Loucy (cell line): Measurements from ENCODE around the gene UPK1B.

Experiments
- H2AFZ ChIP-seq: fragments of 200-600 bp; sonication (generic); 2 replicates; pipeline ENCODE4 v1.6.0; 2016; ENCODE audit warnings: antibody characterized with exemption, mild to moderate bottlenecking, low read length, moderate library complexity
- H3F3A ChIP-seq: fragments of 200-600 bp; 2 replicates; pipeline ENCODE4 v1.6.0; 2016; ENCODE audit warnings: antibody characterized with exemption, low read depth, mild to moderate bottlenecking
- H3K27me3 ChIP-seq: fragments of 200-600 bp; sonication (generic); 2 replicates; pipeline ENCODE4 v1.6.1; 2014; ENCODE audit warnings: low read length, mild to moderate bottlenecking; ENCODE audit not compliant: insufficient read depth, poor library complexity, severe bottlenecking
- H3K36me3 ChIP-seq: fragments of 200-600 bp; sonication (generic); 2 replicates; pipeline ENCODE4 v1.6.1; 2016; ENCODE audit warnings: low read length; ENCODE audit not compliant: insufficient read depth
- H3K4me1 ChIP-seq: fragments of 200-600 bp; sonication (generic); 2 replicates; pipeline ENCODE4 v1.5.1; 2014; ENCODE audit warnings: low read length, mild to moderate bottlenecking; ENCODE audit not compliant: insufficient read depth, poor library complexity, severe bottlenecking
- H3K4me2 ChIP-seq: fragments of 200-600 bp; sonication (generic); 2 replicates; pipeline ENCODE4 v1.6.0; 2014; ENCODE audit warnings: antibody characterized with exemption, low read length, low read depth, mild to moderate bottlenecking; ENCODE audit not compliant: poor library complexity, severe bottlenecking
- H3K4me3 ChIP-seq: fragments of 200-600 bp; sonication (generic); 2 replicates; pipeline ENCODE4 v1.5.1; 2014; ENCODE audit warnings: low read length, mild to moderate bottlenecking, mixed read lengths; ENCODE audit not compliant: poor library complexity, severe bottlenecking
- H3K79me2 ChIP-seq: fragments of 200-600 bp; sonication (generic); 2 replicates; pipeline ENCODE4 v1.6.1; 2014; ENCODE audit warnings: low read length; ENCODE audit not compliant: insufficient read depth
- H3K9ac ChIP-seq: fragments of 200-600 bp; sonication (generic); 2 replicates; pipeline ENCODE4 v1.6.0; 2014; ENCODE audit warnings: mild to moderate bottlenecking, low read depth, low read length, moderate library complexity; ENCODE audit not compliant: poor library complexity, severe bottlenecking
- H3K9me2 ChIP-seq: fragments of 200-600 bp; sonication (generic); replicated peaks from 2 replicates; pipeline ENCODE4 v1.6.1; 2016; ENCODE audit warnings: low read depth, low read length, mixed read lengths
- H3K9me3 ChIP-seq: fragments of 200-600 bp; sonication (generic); 2 replicates; pipeline ENCODE4 v1.6.1; 2014; ENCODE audit warnings: mild to moderate bottlenecking, antibody characterized with exemption, low read length, low read depth; ENCODE audit not compliant: insufficient read depth
- H4K20me1 ChIP-seq: fragments of 200-600 bp; sonication (generic); 2 replicates; pipeline ENCODE4 v1.6.0; 2014; ENCODE audit warnings: antibody characterized with exemption, low read length, mild to moderate bottlenecking; ENCODE audit not compliant: insufficient read depth, poor library complexity, severe bottlenecking
- EZH2phosphoT487 ChIP-seq: fragments of 200-600 bp; IDR thresholded peaks from 2 replicates; pipeline ENCODE4 v1.6.1; 2018; ENCODE audit warnings: antibody characterized with exemption, mild to moderate bottlenecking, moderate library complexity, borderline replicate concordance
- TF ChIP-seq, protein P1 (sequence below): fragments of 200-600 bp; sonication (generic); conservative IDR thresholded peaks from 2 replicates; pipeline ENCODE4 v1.5.1; 2014; ENCODE audit warnings: mild to moderate bottlenecking, antibody characterized with exemption, low read length

The UPK1B gene

DNA sequence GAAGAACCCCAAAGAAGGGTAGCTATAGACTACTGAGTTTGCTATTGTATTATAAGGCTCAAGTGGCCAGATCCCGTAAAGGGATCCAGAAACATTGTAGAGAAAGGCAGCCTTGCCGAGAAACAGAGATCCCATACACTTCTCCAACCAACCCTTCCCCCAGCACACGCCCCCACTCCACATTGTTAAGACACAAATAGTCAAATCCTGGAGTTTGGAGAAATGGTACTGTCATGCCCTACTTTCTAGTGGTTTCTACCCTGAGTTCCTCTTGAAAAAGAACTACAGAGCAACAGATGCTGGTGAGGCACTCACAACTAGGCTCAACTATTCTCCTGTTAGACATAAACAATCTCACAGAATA is 34.1 kb downstream of the UPK1B start:
- peaks cover 30% of the 10 kb centered on the region; the same call in 1 of the 2 replicates for H3K36me3 ChIP-seq
- no peaks in the 10 kb centered on the region for H4K20me1 ChIP-seq
- no peak overlapping the region for H2AFZ ChIP-seq
- no peak overlapping the region for H3K9ac ChIP-seq
- no peaks in the 10 kb centered on the region for H3K4me1 ChIP-seq
- TF ChIP-seq EZH2phosphoT487 = no peak
- TF ChIP-seq, protein P1, sequence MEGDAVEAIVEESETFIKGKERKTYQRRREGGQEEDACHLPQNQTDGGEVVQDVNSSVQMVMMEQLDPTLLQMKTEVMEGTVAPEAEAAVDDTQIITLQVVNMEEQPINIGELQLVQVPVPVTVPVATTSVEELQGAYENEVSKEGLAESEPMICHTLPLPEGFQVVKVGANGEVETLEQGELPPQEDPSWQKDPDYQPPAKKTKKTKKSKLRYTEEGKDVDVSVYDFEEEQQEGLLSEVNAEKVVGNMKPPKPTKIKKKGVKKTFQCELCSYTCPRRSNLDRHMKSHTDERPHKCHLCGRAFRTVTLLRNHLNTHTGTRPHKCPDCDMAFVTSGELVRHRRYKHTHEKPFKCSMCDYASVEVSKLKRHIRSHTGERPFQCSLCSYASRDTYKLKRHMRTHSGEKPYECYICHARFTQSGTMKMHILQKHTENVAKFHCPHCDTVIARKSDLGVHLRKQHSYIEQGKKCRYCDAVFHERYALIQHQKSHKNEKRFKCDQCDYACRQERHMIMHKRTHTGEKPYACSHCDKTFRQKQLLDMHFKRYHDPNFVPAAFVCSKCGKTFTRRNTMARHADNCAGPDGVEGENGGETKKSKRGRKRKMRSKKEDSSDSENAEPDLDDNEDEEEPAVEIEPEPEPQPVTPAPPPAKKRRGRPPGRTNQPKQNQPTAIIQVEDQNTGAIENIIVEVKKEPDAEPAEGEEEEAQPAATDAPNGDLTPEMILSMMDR = no peak
- H3K9me2 ChIP-seq = no peaks in the 10 kb centered on the region
- no peak overlapping the region for H3K4me3 ChIP-seq
- H3K27me3 ChIP-seq = no peaks in the 10 kb centered on the region
- H3K9me3 ChIP-seq = no peaks in the 10 kb centered on the region
- H3K4me2 ChIP-seq = no peak overlapping the region
- no peaks in the 10 kb centered on the region for H3F3A ChIP-seq
- H3K79me2 ChIP-seq = no peaks in the 10 kb centered on the region

DNA sequence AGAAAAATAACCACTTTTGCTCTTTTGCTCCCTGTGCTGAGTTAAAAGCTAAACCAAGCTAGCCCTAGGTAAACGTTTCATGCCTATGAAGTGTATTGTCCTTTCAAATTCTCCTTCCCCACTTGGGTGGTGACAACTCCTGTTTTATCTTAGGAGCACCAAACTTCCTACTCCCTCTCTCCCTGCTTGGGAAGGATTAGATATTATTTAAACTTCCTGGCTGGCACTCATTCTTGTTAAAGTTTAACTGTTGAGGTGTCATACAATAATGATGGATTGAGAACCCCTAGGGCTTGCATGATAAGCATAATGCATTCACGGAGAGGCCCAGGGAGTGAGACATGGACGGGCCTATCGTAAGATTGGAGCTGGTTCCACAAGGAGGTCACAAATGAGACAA is 37.8 kb downstream of the UPK1B start:
- H3K4me1 ChIP-seq = no peaks in the 10 kb centered on the region
- H3K27me3 ChIP-seq = no peaks in the 10 kb centered on the region
- no peaks in the 10 kb centered on the region for H3K9me2 ChIP-seq
- no peaks in the 10 kb centered on the region for H4K20me1 ChIP-seq
- H3K9ac ChIP-seq = no peak overlapping the region
- no peak overlapping the region for H2AFZ ChIP-seq
- no peaks in the 10 kb centered on the region for H3K9me3 ChIP-seq
- H3F3A ChIP-seq = no peaks in the 10 kb centered on the region
- no peak for TF ChIP-seq EZH2phosphoT487
- TF ChIP-seq, protein P1 = no peak
- no peaks in the 10 kb centered on the region for H3K79me2 ChIP-seq
- peaks cover 56% of the 10 kb centered on the region; the same call in 1 of the 2 replicates for H3K36me3 ChIP-seq
- no peak overlapping the region for H3K4me3 ChIP-seq
- no peak overlapping the region for H3K4me2 ChIP-seq

DNA sequence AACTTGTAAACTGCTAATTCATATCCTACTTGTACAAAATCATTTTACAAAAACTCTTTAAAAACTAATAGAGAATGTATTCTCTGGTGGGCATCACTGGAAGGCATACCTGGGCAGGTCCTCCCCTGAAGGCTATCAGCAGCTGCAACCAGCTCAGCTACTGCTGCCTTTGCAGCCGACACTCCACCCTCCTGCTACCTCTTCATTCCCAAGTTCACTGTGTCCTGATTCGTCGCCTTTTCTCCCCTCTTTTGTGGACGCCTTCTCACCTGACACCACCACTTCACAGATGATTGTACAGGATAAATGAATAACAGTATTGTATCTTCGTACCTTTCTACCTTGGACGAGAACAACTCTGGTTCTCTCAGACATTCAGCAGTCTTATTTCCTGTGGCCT is 38.4 kb downstream of the UPK1B start:
- Histone ChIP-seq H3K4me3 (no peak overlapping the region), H3K9me3 (no peaks in the 10 kb centered on the region), H3K4me2 (no peak overlapping the region), H3K4me1 (no peaks in the 10 kb centered on the region), H3K79me2 (no peaks in the 10 kb centered on the region), H3F3A (no peaks in the 10 kb centered on the region), H3K36me3 (peaks cover 57% of the 10 kb centered on the region; the same call in 1 of the 2 replicates), H3K9ac (no peak overlapping the region), H3K27me3 (no peaks in the 10 kb centered on the region), H3K9me2 (no peaks in the 10 kb centered on the region), H2AFZ (no peak overlapping the region), H4K20me1 (no peaks in the 10 kb centered on the region)
- TF ChIP-seq, protein P1 = no peak
- TF ChIP-seq EZH2phosphoT487 = no peak
